Measurements from ENCODE around the gene ZBTB20. TPM values are rescaled to one million over a fixed set of nuclear protein-coding genes. Genes with fewer than 3 reads are reported as not detected.
A peak's percentile ranks its signal among the peaks of the same experiment; 100 is the strongest.

The ZBTB20 gene
- total RNA-seq, 1 experiment from 2014 or later, result 12.8 TPM

GRCh38 chr3:114626751-114627150, 520.3 kb downstream of the ZBTB20 start:
- BruUV-seq (replicated peaks), result no TSS peak
- no peak for TF ChIP-seq CTCF (IDR thresholded peaks at IDR 0.05; ENCODE audit: insufficient read depth in 1 of 2, low read depth in 1 of 2, low read length in 1 of 2, severe bottlenecking in 1 of 2, unreplicated experiment in 1 of 2)
- ChIA-PET CTCF (no interaction called here), POLR2A (no interaction called here)
- Mint-ChIP-seq H3K36me3 (ENCODE audit: insufficient read depth, unreplicated experiment) (peaks cover 6% of the 10 kb centered on the region), H3K4me1 (ENCODE audit: low read depth, unreplicated experiment) (peaks cover 13% of the 10 kb centered on the region), H3K9me3 (ENCODE audit: unreplicated experiment) (no peaks in the 10 kb centered on the region), H3K27ac (ENCODE audit: unreplicated experiment) (no peak overlapping the region), H3K27me3 (ENCODE audit: insufficient read depth, unreplicated experiment) (no peaks in the 10 kb centered on the region), H3K4me3 (ENCODE audit: unreplicated experiment) (no peak overlapping the region)
- intact Hi-C loops (cut with micrococcal nuclease; ENCODE audit: unreplicated experiment), result no loop called here
- Histone ChIP-seq H3K4me3 (ENCODE audit: low read depth, low read length) (no peak overlapping the region), H3K4me1 (peaks cover 11% of the 10 kb centered on the region), H3K27me3 (replicated peaks; ENCODE audit: control insufficient read depth, insufficient read depth, low read length) (no peaks in the 10 kb centered on the region), H3K9me3 (no peaks in the 10 kb centered on the region), H3K36me3 (ENCODE audit: control insufficient read depth, insufficient read depth, low read length) (no peaks in the 10 kb centered on the region)
- DNase-seq, result no peak

DNA sequence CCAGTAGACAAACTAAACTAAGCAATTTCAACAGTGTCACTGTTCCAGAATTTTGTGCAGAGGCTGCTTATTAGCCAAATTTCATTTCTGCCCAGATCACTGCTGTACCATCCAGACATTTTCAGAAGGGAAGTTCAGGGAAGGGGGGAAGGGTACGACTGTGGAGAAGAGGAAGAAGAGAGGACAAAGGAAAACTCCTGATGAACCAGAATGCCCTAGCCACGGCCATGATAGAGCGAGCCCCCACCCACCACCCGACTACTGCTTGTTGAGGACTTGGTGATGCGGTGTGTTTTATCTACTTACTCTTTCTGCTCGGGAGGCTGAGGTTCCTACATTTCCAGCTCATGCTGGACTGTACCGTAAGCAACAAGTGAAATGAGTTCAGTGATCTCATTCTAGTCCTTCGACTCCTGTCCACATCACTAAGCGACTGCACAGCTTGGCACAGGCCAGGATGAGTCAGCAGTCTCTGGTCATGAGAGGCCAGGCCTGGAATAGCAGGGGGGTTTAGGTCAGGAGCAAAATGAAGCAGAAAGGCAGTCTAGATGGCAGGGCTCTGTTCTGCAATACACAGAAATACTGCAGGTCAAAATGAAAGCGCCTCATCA, 522.4 kb downstream of the ZBTB20 start:
- Histone ChIP-seq H3K27me3 (replicated peaks; ENCODE audit: control insufficient read depth, insufficient read depth, low read length) (no peaks in the 10 kb centered on the region), H3K36me3 (ENCODE audit: control insufficient read depth, insufficient read depth, low read length) (no peaks in the 10 kb centered on the region), H3K4me1 (peaks cover 11% of the 10 kb centered on the region), H3K9me3 (no peaks in the 10 kb centered on the region), H3K4me3 (ENCODE audit: low read depth, low read length) (no peak overlapping the region)
- no peak for DNase-seq
- H3K4me3 Mint-ChIP-seq (ENCODE audit: unreplicated experiment), result no peak overlapping the region
- H3K9me3 Mint-ChIP-seq (ENCODE audit: unreplicated experiment), result no peaks in the 10 kb centered on the region
- no TSS peak for BruUV-seq (replicated peaks)
- TF ChIP-seq CTCF (IDR thresholded peaks at IDR 0.05; ENCODE audit: insufficient read depth in 1 of 2, low read depth in 1 of 2, low read length in 1 of 2, severe bottlenecking in 1 of 2, unreplicated experiment in 1 of 2), result no peak
- intact Hi-C loops (cut with micrococcal nuclease; ENCODE audit: unreplicated experiment), result no loop called here
- ChIA-PET CTCF (no interaction called here), POLR2A (no interaction called here)
- no peaks in the 10 kb centered on the region for H3K27me3 Mint-ChIP-seq (ENCODE audit: insufficient read depth, unreplicated experiment)
- peak overlapping the region; percentile 25 for H3K27ac Mint-ChIP-seq (ENCODE audit: unreplicated experiment)
- H3K4me1 Mint-ChIP-seq (ENCODE audit: low read depth, unreplicated experiment), result peaks cover 13% of the 10 kb centered on the region
- peaks cover 6% of the 10 kb centered on the region for H3K36me3 Mint-ChIP-seq (ENCODE audit: insufficient read depth, unreplicated experiment)

DNA sequence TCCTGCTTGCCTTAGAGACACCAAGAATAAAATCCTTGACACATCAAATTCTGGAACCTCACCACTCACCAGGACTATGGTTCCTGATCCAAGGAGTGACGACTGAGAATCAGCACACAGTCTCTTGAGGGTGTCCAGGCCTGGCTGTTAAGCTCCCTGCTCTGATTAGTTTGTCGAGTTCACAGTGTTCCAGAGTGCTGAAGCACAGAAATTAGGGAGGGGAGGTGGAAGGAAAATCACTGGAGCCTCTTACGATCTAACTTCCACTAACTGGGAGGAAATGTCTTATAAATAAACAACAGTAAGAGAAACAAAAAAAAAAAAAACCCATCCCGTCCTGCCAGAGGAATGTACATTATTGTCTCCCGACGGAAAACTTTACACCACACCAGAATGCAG, 523.0 kb downstream of the ZBTB20 start:
- H3K4me3 ChIP-seq (ENCODE audit: low read depth, low read length), result no peak overlapping the region
- CTCF ChIA-PET, result no interaction called here
- Mint-ChIP-seq H3K9me3 (ENCODE audit: unreplicated experiment) (no peaks in the 10 kb centered on the region), H3K4me3 (ENCODE audit: unreplicated experiment) (no peak overlapping the region), H3K4me1 (ENCODE audit: low read depth, unreplicated experiment) (peaks cover 13% of the 10 kb centered on the region), H3K27ac (ENCODE audit: unreplicated experiment) (peak overlapping the region; percentile 25), H3K27me3 (ENCODE audit: insufficient read depth, unreplicated experiment) (no peaks in the 10 kb centered on the region), H3K36me3 (ENCODE audit: insufficient read depth, unreplicated experiment) (peaks cover 6% of the 10 kb centered on the region)
- TF ChIP-seq CTCF (IDR thresholded peaks at IDR 0.05; ENCODE audit: insufficient read depth in 1 of 2, low read depth in 1 of 2, low read length in 1 of 2, severe bottlenecking in 1 of 2, unreplicated experiment in 1 of 2), result no peak
- no TSS peak for BruUV-seq (replicated peaks)
- peaks cover 11% of the 10 kb centered on the region for H3K4me1 ChIP-seq
- no peaks in the 10 kb centered on the region for H3K36me3 ChIP-seq (ENCODE audit: control insufficient read depth, insufficient read depth, low read length)
- no peaks in the 10 kb centered on the region for H3K9me3 ChIP-seq
- intact Hi-C loops (cut with micrococcal nuclease; ENCODE audit: unreplicated experiment), result no loop called here
- no peaks in the 10 kb centered on the region for H3K27me3 ChIP-seq (replicated peaks; ENCODE audit: control insufficient read depth, insufficient read depth, low read length)
- no peak for DNase-seq
- POLR2A ChIA-PET, result no interaction called here

Data from Caco-2 (cell line).